NCI-H2196 (cell line): Measurements from ENCODE around the gene RPL19.
"Not testable (repeated sequence)": the region's sequence is repeated elsewhere in the genome, so short reads cannot be mapped to it uniquely, and the experiment has no call there.

Experiments used
- DNase-seq: peaks from one replicate; lab custom pipeline; 2025; ENCODE audit not compliant: unreplicated experiment; lab: John Stamatoyannopoulos, UW

The RPL19 gene

DNA sequence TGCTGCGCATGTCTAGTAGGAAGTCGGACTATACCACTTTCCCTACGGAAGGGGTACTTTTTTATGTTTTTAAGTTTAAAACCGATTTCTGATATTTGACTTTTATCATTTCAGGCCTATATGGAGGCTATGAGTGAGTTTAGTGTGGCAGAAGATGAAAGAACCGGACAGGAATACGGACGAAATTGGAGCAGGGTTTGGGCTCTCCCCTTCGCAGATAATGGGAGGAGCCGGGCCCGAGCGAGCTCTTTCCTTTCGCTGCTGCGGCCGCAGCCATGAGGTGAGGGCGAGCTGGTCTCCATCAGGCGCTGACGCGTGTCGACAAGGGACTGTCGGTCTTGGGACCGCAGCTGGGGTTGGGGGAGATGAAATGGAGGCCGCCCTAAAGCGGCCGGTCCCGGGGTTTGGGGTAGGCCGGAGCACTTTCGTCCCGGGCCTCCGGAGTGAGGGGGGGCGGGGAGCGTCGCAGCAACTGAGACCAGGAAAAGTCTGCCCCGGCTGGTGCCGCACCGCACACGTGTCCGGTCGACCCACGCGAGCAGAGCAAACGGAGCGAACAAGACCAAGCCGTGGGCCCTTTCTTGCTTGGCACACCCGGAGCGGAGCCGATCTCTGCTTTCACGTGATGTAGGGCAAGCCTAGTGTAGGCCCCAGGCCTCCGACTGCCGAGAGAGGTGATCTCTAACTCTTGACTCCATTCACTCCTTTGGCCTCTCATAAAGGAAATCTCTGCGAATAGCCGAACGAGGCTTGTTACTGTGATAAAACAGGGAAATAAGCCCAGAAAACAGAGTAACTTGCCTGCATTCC lies at the start of gene RPL19:
RPL19 (plus strand) TSS at position 214 of the 810 bp plus-strand sequence; CDS start at position 276, 62 bp downstream.
- DNase-seq = peak; percentile 71

GRCh38 chr17:39150795-39151149 lies 49.3 kb upstream of the RPL19 start:
- DNase-seq = no peak

GRCh38 chr17:39151150-39151942 lies 48.7 kb upstream of the RPL19 start, which contains the start of gene PLXDC1:
Gene PLXDC1, minus strand, starts transcription at chr17:39151637. Its CDS starts 200 bp downstream, at chr17:39151437.
- DNase-seq = no peak

DNA sequence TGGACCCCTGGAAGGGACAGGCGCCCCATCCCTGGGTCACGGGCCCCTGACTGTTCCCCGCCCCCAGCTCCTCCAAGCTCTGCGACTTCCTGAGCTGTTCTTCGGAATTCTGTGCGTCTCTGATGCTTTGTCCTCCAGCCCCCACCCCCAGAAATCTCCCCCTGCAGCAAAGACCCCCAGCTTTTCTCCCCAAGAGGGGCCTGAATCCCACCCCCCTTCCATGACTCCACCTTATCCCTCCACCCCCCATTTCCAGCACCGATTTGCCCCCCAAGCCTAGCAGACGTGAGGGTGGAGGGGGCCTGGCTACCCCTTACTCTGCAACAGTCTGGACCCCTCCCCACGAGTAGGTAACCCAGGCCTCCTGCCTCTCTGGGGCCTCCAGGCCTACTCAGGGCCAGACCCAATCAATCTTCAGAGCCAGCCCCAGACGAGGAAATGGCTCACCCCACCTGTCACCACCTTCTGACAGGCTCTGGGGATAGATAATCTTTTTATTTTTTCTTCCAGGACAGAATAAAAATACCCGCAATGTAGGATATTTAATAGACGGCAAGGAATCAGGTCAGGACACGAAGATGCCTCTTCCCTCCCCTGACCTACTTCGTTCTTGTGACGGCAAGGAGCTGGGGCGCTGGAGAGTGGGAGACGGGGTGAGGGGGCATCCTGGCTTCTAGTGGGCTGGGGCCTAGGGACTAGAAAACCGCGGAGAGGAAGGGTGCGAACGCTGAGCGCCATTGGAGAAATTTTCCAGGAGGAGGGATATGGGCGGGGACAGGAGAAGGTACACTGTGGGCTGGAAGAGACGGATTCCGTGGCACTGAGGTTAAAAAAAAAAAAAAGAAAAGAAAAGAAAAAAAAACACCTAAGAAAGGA lies 47.9 kb upstream of the RPL19 start:
- no peak for DNase-seq

GRCh38 chr17:39153599-39154051 lies 46.5 kb upstream of the RPL19 start:
- peak; percentile 66 for DNase-seq

- no peak for DNase-seq
Observed at GRCh38 chr17:39155654-39156053, 44.4 kb upstream of the RPL19 start.

- no peak for DNase-seq
Observed at GRCh38 chr17:39156491-39156890, 43.6 kb upstream of the RPL19 start.

DNA sequence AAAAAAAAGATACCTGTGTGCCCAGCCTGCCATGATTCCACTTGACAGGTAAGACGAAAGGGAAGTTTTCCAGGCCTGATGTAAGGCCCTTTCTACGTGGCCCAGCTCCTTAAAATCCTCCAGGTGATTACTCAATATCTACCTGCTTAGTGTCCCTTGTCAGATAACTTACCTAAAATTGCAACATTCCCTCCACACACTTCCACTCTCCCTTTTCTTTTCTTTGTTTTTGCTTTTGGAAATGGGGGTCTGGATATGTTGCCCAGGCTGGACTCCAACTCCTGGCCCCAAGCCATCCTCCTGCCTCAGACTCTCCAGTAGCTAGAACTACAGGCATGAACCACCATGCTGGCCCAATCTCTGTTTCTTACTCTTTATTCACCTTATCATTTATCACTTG lies 41.5 kb upstream of the RPL19 start:
- no peak for DNase-seq

DNA sequence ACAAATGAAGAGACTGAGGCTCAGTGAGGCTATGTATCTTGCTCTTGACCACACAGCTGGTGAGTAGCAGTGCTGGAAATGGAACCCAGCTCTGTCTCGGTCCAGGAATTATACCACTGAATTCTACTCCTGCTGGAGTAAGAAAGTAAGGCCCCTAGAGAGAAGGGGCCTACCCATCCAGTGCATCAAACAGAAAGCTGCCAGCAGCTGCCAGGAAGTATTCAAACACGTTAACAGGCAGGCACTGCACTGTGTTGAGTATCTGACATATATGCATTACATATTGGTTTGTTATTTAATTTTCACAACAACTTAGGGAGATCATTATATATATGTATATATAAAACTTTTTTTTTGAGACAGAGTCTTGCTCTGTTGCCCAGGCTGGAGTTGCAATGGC lies 38.1 kb upstream of the RPL19 start:
- no peak for DNase-seq

DNA sequence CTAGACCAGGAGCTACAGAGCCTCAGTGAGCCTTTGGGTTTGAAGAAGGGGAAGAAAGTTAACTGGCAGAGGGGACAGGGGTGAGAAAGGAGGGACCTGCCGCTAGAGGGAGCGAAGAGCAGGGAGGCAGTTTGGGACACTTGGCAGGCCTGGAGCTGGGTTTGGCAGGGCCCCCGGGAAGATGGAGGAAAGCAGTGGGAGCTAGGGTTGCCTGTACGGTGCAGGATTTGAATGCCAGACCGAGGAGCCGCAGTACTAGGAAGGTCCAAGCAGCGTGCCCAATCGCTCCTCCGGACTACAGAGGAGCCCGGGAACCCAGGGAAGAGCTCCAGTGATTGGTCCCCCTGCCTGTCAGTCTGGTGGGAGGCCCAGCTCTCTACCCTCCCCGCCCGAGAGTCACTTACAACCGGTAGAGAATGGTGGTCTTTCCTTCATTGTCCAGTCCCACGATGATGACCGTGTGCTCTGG lies 35.4 kb upstream of the RPL19 start:
- peak; percentile 28 for DNase-seq

DNA sequence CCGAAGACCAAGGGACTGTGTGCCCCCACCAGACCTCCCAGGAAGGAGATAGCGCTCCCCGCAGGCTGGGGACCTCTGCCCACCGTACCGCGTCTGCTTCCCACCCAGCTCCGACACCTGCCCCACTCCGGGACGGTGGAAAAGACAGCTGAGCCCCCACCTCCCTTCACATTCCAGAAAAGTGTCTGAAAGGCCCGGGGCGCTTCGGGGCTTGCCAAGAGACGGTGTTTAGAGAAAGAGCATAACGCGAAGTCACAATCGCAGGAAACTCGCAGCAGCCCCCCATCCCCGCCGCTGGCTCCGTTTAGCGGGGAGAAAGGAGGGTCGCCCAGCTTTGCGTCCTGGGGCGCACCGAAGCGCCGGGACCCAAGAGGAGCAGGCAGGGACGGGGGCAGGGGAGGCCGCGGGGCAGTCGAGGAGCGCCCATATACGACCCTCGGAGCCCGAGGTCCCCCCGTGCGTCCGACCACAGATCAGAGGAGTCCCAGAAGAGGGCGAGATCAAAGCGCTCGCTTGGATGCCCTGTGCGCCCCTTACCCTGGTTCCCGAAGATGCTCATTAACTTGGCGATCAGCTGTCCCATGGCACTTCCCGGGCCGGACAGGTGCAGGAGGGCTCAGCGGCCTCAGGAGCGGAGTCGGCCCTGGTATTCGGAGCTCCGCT lies 34.8 kb upstream of the RPL19 start:
- no peak for DNase-seq

DNA sequence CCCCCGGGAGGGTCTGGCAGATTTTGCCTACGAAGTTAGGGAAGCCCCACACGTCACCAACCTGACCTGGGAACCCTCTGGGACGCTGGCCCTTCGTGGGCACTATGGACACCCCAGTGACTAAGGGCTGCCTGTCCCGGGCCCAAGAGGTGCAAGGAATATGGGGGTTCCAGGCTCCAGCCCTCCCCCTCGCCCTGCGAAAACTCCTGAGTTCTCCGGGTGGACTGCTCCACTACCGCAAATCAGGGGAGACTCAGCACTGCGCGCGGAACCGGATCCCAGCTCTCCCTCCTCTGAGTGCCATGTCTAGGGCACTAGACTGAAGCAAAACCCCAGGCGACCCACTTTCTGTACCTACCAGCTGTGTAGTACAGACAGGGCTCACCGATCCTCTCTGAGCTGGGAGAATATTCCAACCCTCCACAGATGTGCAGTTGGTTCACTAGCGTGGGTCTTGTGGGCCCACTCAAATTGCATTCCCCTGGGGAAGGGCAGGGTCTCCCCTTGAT lies 34.2 kb upstream of the RPL19 start, which contains the start of gene ARL5C:
ARL5C (minus strand) TSS at position 321 of the 509 bp plus-strand sequence. CDS start 401 bp downstream, outside the sequence.
- no peak for DNase-seq

GRCh38 chr17:39166437-39167335 lies 33.4 kb upstream of the RPL19 start:
- DNase-seq = no peak

GRCh38 chr17:39167476-39167875 lies 32.6 kb upstream of the RPL19 start:
- DNase-seq = no peak

DNA sequence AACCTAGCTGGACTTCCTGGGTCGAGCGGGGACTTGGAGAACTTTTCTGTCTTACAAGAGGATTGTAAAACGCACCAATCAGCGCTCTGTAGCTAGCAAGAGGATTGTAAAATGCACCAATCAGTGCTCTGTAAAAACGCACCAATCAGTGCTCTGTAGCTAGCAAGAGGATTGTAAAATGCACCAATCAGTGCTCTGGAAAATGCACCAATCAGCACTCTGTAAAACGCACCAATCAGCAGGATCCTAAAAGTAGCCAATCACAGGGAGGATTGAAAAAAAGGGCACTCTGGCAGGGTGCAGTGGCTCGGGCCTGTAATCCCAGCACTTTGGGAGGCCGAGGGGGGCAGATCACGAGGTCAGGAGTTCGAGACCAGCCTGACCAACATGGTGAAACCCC lies 31.6 kb upstream of the RPL19 start:
- not testable (repeated sequence) for DNase-seq

GRCh38 chr17:39169101-39169500 lies 31.0 kb upstream of the RPL19 start:
- no peak for DNase-seq

GRCh38 chr17:39169518-39169917 lies 30.6 kb upstream of the RPL19 start:
- DNase-seq = no peak

GRCh38 chr17:39170109-39170508 lies 30.0 kb upstream of the RPL19 start:
- no peak for DNase-seq

- DNase-seq = no peak
Observed at GRCh38 chr17:39170558-39170957, 29.5 kb upstream of the RPL19 start.
